Measurements from ENCODE around the gene ETV5. TPM values are rescaled to one million over a fixed set of nuclear protein-coding genes. Genes with fewer than 3 reads are reported as not detected.

Gene ETV5
- total RNA-seq, 2 donors from 2014 or later, result 15.1 to 26.0 TPM

DNA sequence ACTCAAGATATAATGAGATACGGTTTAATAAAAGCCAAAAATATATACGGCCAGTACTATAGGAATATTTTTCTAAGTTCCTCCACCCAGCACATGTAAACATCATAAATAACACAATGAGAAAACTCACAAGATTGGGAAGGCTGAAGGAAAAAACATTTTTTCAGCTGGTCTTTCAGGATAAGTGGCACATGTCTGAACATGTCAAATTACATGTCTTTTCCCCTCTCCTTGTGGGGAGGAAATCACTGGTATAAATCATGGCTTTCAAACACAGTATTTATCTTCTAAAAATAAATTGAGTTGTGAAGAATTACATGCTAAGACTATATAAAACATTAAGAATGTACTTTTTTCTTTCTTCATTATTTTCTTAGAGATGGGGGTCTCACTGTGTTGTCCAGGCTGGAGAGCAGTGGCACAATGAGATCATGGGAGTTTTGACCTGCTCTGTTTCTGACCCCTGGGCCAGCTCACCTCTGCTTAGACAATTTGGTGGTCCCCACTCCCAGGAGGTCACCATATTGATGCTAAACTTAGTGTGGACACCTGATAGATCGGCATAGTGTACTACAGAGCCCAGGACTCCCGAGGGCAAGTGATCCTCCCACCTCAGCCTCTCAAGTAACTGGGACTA is 32.8 kb downstream of the ETV5 start:
- no peak for DNase-seq (ENCODE audit: low spot score)
- intact Hi-C loops (cut with DNase I), result no loop called here

DNA sequence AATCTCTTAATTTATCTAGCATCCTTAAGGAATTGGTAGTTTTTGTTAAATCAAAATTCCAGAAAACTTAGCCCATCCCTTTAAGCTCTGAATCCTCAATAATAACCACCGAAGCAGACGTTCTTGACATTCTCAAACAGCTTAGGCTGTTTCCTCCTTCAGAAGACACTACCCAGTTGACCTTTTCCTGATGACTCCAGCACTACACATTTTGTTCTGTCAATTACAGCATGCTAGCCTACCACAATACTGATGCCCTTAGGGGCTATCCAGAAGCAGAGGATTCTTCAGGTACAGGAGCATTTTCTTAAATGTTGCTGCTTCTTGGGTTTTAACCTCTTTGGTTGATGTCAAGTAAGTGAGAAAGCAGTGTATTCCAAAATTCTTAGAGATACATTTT is 33.4 kb downstream of the ETV5 start:
- DNase-seq (ENCODE audit: low spot score), result no peak
- intact Hi-C loops (cut with DNase I), result no loop called here

DNA sequence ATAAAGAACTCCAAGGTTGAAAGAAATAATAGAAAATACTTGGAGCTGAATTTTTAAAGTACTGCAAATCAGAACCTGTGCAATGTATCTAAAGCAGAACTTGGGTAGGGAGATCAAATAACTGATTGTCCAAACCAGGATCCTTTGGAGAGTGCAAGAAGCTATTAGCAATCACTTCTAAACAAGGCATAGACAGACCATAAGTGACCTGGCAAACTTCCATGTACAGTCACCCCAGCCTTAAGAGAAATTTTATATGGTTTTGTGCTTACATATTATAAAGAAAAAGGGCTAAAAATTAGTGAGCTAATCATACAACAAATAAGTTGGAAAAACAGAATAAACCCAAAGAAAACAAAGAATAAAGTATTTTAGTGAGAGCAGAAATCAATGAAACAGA is 35.2 kb downstream of the ETV5 start:
- intact Hi-C loops (cut with DNase I), result no loop called here
- DNase-seq (ENCODE audit: low spot score), result no peak

DNA sequence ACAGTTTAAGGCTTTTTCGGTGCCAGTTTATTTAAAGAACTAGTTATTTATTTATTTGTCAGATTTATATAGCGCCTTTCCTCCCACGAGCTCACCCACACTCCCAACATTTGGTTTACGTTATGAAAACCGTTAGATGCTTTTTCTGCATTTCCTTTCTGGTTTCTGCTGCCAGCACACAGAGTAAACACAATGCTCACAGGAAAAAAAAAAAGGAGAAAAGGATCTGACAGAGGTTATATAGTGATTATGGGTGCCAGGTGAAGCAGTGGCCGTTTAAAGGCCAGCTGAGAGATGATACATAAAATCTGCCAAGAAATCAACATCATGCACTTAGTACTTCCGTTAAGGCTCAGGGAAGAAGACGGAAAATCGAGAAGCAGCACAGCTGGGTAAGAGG is 37.9 kb downstream of the ETV5 start:
- intact Hi-C loops (cut with DNase I), result no loop called here
- DNase-seq (ENCODE audit: low spot score), result no peak

DNA sequence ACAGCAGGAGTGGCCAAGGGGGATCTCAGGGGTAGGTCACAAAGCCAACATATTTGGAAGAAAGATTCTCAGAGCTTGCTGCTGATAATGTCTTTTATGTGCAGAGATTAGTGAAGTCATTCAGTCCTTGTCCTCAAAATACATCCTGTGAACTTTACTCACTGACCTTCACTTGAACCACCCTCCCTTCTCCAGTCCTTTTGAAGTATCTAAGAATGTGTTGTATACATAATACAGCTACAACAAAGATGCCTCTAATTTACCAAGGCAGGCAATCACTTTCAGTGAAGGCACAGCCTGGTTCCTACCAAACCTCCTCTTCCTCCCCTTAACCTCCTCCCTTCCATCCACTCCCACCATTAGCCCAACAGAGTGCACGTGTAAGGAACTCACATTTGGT is 38.3 kb downstream of the ETV5 start:
- intact Hi-C loops (cut with DNase I), result no loop called here
- no peak for DNase-seq (ENCODE audit: low spot score)

DNA sequence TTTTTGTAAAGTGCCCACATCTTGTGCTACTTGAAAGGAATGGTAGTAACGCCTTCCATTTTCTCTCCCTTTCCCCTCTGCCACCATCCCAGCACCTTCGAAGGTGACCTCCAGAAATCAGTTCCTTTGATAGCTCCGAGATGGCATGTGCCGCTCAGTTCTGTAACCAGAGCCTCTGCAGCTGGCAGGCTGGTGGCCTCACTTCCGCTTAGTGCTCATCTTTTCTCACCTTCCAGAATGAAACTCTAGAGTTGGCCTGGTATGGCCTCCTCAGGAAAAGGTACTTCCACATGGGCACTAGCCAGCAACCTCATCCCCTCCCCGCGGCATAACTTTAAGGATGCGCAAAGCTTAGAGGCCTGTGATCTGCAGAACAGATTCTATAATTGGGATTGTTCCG is 38.8 kb downstream of the ETV5 start:
- intact Hi-C loops (cut with DNase I), result no loop called here

DNA sequence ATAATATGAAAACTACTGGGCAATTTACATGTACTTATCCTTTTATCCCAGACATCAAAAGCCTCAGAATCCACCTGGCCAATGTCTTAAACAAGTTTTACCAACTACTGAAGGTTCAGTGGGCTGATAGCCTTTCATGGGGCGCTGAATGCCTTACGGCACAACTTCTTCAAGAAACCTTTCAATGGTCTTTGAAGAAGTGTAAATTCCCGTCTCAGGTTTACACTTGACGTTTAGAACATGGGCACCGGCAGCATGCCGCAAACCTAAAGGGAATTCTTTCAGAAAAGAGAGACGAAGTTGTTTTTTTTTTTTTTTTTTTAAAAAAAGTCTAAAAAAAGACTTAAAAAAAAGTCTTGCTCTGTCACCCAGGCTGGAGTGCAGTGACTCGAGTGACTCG is 39.7 kb downstream of the ETV5 start:
- intact Hi-C loops (cut with DNase I), result loop anchor here in 1 of 2 donors (1.0 kb wide), 1 partner anchor 21 kb away; no protein-coding TSS in a partner anchor
- no peak for DNase-seq (ENCODE audit: low spot score)

More for the DNA sequence above, 38.8 kb downstream of the ETV5 start:
- no peak for DNase-seq (ENCODE audit: low spot score)

DNA sequence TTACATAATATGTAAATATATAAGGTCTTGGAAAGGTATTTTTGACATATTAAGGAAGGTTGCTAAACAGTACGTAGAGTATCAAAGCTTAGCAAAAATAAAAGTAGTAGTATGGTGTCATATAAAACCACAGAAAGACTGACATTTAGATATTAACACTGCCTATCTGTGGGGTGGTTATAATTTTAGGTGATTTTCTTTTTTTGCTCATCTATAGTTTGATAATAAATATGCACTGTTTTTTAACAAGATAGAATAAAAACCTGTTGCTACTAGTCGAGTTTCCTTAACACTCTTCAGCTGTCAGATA is 40.7 kb downstream of the ETV5 start:
- intact Hi-C loops (cut with DNase I), result no loop called here
- no peak for DNase-seq (ENCODE audit: low spot score)

DNA sequence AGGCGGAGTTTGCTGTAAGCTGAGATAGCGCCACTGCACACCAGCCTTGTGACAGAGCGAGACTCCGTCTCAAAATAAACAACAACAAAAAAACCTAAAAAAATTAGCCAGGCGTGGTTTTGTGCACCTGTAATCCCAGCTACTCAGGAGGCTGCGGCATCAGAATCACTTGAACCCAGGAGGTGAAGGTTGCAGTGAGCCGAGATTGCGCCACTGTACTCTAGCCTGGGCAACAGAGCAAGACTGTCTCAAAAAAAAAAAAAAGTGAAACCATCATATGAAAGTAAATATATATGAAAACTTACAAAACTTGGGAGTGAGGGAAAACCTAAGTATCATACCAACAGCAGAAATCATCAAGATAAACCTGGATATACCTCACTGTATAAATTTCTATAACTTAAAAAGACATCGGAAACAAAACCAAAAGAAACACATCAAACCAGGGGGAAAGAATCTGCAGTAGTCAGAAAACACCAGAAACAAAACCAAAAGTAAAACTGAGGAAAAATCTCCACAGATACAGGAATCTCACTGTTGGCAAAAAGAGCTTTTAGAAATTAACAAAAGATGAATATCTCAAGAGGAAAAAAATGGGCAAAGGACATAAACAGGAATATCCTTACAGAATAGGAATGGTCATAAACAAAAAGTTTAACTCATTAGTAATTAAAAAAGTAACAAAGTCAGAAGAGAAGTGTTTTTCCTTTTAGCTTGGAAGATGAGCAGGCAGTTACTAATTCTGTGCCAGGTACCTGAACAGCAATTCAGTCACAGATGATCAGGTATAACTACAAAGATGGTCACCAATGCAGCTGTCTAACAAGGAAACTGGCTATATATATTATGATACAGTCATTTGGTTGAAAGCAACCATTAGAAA is 41.3 kb downstream of the ETV5 start:
- DNase-seq (ENCODE audit: low spot score), result no peak
- intact Hi-C loops (cut with DNase I), result no loop called here

DNA sequence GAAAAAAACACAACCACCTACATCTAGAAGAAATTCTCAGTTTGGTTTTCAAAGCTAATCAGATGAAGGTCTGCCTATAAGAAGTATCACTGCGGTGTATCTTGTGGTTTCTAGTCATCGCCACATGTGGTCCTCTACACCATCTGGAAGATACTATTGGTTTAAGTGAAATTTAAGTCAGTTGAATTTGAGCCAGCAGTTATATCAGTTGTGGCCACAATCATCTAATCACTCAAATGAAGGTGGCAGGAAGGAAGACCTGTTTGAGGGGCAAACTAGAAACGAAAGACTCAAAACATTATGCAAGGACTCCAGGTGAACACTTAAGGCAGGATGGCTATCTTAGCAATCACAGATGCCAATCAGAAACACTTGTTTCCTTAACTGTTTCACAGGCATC is 48.7 kb downstream of the ETV5 start:
- DNase-seq (ENCODE audit: low spot score), result no peak
- intact Hi-C loops (cut with DNase I), result no loop called here

DNA sequence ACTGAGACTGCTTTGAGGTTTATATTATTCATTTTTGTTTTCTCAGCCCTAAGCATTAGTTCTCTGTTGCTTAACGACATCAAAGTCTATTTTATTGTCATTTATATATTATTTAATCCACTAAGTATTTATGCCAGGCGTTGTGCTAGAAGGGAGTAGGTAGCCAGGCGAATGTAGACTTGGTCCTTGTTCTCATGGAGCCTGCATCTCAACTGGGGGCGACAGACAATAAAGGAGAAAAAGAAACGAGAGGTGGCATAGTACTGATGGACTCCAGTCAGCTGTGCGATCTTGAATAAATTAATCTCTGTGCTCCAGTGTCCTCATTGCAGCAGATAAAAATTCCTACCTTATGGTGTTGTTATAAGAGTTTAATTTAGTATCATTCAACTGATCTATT is 49.7 kb downstream of the ETV5 start:
- no peak for DNase-seq (ENCODE audit: low spot score)
- intact Hi-C loops (cut with DNase I), result no loop called here

DNA sequence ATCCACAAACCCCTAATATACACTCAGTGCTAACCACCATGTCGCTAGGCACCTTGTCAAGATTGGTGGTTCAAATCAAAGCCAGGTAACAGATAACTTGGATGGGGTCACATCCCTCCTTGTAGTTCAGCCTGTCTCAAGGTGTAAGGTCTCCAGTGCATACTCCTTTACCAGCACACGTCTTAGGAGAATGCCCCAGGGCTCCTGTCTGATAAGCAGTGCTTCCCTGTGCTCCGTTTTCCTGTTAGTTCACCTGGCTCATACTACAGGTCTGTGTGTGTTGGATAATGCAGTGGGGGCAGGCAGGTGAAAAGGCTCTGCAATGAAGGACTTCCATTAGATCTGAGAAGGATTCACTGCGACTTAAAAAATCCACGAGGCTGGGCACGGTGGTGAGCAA is 50.7 kb downstream of the ETV5 start:
- intact Hi-C loops (cut with DNase I), result no loop called here
- DNase-seq (ENCODE audit: low spot score), result no peak

DNA sequence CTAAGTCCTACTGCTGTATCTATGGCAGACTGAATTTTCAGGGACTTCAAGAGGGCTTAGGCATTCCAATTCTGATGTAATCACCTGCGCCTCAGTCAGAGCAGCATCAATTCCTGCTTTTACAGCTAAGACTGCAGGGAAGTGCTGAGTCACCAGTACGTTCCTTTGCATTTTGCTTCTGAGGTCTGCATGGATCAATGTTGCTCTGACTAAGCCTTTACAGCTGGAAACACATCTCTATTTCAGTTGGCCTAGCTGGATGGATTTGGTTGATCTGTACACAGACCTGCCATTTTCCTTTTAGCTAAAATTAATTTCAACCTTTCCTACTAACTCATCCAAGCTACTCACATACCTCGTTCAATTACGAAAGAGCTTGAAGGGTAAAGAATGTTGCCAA is 51.3 kb downstream of the ETV5 start:
- DNase-seq (ENCODE audit: low spot score), result no peak
- intact Hi-C loops (cut with DNase I), result no loop called here

DNA sequence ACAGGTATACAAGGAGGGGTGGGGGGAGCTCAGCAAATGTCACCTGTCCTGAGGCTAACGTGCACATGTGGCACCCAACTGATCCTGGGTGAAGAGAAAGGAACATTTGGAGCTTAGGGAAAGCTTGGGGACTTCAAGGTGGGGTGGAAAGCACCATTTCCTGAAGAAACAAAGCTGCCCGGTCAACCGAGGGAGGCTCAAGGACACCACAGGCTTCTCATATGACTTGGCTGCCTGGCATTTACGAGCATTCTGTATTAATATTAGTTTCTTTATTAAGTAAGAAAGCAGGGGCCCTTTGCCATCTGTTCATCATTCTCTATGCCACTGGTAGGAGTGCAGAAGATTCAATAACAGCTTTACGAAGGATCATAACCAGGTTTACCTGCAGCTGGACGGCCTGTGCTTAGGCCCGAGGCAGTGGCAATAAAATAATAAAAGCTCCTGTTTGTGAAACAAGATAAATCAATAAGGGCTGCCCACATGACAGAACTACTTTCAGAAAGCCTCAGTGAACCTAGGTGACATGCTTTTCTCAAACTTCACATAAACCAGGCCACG is 54.0 kb downstream of the ETV5 start:
- DNase-seq (ENCODE audit: low spot score), result no peak
- intact Hi-C loops (cut with DNase I), result no loop called here

DNA sequence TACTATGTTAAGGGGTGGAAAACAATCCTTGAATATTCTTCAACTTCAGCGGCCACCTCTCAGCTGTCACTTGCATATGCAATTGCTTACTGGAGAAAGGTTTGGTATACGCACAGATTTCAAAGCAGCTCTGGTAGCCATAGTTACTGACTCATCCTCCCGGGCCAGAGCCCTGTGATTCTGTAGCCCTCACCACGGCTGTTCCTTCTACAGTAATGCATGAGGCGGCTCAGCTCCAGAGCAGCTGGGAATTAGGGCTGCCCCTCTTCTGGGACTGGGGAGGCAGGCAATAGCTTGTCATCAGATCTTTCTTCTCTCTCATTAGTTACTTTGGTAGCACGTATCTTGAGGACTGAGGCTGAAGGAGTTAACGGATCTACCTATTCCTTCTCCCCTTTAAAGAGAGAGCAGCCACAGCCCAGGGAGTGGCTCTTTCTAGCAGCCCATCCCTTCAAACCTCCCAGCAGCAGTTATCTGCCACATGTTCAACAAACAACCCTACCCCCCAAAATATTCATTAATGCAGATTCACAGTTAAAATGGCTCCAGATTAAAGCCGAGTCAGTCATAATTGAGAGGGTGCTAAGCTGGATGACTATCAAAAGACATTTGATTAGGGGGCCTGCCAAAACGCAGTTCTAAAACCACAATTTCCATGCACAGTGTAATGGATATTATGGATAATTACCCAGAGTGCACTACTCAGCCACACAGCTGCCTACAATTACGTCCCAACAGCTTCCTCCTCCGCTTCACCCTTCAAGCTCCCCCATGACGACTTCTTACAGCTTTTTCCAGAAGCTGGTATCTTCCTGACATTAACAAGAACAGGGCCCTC is 54.7 kb downstream of the ETV5 start:
- intact Hi-C loops (cut with DNase I), result no loop called here
- DNase-seq (ENCODE audit: low spot score), result no peak

DNA sequence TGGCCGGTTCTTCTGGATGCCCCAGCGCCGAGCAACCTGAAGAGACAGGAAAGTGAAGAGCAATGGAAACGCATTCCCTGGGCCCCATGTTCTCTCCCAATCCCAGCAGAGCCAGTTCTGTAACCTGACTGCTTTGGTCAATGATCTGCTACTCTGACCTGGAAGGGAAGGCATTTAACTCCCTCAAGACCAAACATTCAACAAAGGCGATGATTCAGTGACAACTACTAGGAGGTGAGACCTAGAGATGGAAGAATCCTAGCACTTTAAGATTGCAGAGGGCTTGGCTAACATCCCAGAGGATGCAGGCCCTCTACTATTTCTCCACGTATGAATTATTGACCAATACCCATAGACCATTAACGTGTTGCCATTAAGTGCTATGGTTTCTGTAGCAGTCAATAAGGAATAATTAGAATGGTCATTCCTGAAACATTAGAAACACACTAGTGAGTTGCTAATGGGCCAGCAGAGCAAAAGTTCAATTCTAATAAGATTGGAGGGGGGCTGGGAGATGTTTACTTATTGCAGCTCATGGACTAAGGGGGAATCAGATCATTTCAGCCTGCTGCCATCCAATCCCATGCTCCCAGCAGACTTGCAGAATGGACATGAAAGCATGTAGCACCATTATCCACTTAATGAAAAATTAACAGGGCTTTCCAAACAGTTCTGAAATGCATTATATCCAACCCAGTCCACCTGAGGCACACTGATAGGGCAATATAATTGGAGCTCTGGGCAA is 56.6 kb downstream of the ETV5 start:
- intact Hi-C loops (cut with DNase I), result no loop called here
- no peak for DNase-seq (ENCODE audit: low spot score)

DNA sequence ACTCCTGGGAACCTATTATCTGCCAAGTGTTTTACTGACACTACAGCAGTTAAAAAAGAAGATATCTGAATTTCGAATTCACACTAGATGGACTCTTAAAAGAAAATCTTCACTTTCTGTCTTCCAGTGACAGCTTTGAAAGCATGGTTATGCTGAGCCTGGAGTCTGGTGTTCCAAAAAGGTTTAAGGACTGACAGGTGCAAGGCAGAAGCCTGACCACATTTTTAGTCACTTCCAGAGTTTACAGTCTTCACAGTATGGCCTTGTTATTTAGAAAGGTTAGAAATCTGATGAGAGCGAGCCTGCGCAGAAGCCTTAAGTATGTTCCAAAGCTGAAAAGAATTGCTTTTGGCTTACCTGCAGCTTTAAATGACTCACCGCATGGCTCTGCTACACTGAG is 59.9 kb downstream of the ETV5 start:
- no peak for DNase-seq (ENCODE audit: low spot score)
- intact Hi-C loops (cut with DNase I), result no loop called here

DNA sequence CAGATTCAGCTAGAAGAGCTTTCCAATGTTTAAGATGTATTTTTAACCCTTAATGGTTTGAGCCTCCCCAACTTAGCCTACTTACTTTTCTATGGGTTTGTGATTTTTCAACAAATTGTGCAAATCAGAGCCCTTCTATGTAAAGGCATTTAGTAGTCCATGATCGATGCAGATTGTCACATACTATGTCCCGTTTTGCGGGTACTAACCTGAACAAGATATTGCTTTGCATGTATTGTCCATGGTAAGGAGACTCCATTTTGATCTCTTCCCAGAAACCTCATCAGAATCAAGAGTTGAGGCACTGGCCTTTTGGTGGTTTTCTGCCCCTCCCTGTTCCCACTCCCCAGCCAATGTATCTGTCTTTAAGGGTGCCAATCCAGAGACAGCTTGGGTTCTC is 60.8 kb downstream of the ETV5 start:
- DNase-seq (ENCODE audit: low spot score), result no peak
- intact Hi-C loops (cut with DNase I), result loop anchor here in 1 of 2 donors (1.0 kb wide), 1 partner anchor 21 kb away; no protein-coding TSS in a partner anchor

DNA sequence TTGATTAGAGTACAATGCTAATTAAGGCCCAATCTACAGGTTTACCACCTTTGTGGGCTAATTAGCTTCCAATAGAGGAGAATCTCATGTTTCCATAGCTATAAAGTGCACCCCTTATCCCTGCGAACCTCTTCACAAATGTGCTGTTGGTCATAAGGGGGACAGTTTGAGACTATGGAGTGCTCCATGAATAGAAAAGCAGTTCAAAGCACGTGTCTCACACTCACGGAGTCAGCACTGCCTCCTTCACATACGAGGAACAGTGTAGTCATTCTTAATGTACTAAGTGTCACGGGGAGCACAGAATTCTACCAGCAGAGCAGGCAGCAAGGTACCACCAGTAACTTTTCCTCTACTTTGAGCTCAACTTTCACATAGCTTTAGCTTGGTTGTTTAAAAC is 62.1 kb downstream of the ETV5 start:
- intact Hi-C loops (cut with DNase I), result no loop called here
- no peak for DNase-seq (ENCODE audit: low spot score)

Measured in posterior vena cava (tissue), 2 donors.